C4-2B (cell line): Measurements from ENCODE around the gene HOXA2.

Experiments
- H3K27ac ChIP-seq: fragments of 450-650 bp; 2 replicates; pipeline ENCODE4 v1.5.1; 2017
- ZFX ChIP-seq: fragments of 450-650 bp; IDR thresholded peaks from 2 replicates; pipeline ENCODE4 v1.6.1; 2017
- TF ChIP-seq, protein P1 (sequence below): fragments of 450-650 bp; conservative IDR thresholded peaks from 2 replicates; pipeline ENCODE4 v1.5.1; 2017; ENCODE audit warnings: mild to moderate bottlenecking

The HOXA2 gene

DNA sequence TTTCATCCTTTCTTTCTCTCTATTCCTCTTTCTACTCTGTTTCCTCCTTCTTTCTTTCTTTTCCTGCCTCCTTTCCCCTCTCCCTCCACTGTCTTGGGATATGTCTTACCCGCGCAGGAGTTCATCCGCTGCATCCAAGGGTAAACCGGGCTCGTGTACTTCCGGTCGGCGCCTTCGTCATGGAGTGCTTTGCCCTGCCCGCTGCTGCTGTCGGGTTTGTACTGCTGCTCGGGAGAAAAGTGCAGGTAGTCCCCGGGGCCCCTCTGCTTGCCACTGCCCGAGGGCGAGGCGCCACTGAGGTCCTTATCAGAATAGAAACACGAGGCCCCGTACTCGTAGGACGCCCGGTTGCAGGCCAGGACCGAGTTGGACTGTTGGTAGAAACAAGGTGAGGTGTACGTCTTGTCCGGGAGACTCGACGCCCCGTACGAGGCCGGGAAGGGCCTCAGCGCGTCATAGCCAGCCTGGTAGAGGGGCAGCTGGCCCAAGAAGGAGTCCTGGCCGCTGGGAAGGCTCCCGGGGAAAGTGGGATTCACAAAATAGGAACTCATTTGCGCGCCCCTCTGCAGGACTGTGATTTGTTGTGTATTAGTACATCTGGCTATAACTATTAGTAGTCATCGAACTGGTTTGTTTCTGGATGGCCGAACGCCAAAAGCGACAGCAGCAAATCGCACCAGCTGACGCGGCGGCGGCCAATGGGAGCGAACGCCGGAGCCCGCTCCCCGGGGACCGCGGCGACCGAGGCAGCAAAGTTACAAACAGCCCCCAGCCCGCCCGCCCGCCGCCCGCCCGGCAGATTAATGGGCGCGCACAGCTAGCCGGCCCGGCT is 44.9 kb upstream of the HOXA2 start, which contains the start of gene HOXA6:
HOXA6 (minus strand) TSS at position 576 of the 832 bp plus-strand sequence; CDS start at position 551, 25 bp downstream.
- H3K27ac ChIP-seq = peak within 1 kb of the TSS; percentile 47
- TF ChIP-seq ZFX = no peak
- TF ChIP-seq, protein P1, sequence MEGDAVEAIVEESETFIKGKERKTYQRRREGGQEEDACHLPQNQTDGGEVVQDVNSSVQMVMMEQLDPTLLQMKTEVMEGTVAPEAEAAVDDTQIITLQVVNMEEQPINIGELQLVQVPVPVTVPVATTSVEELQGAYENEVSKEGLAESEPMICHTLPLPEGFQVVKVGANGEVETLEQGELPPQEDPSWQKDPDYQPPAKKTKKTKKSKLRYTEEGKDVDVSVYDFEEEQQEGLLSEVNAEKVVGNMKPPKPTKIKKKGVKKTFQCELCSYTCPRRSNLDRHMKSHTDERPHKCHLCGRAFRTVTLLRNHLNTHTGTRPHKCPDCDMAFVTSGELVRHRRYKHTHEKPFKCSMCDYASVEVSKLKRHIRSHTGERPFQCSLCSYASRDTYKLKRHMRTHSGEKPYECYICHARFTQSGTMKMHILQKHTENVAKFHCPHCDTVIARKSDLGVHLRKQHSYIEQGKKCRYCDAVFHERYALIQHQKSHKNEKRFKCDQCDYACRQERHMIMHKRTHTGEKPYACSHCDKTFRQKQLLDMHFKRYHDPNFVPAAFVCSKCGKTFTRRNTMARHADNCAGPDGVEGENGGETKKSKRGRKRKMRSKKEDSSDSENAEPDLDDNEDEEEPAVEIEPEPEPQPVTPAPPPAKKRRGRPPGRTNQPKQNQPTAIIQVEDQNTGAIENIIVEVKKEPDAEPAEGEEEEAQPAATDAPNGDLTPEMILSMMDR = no peak

DNA sequence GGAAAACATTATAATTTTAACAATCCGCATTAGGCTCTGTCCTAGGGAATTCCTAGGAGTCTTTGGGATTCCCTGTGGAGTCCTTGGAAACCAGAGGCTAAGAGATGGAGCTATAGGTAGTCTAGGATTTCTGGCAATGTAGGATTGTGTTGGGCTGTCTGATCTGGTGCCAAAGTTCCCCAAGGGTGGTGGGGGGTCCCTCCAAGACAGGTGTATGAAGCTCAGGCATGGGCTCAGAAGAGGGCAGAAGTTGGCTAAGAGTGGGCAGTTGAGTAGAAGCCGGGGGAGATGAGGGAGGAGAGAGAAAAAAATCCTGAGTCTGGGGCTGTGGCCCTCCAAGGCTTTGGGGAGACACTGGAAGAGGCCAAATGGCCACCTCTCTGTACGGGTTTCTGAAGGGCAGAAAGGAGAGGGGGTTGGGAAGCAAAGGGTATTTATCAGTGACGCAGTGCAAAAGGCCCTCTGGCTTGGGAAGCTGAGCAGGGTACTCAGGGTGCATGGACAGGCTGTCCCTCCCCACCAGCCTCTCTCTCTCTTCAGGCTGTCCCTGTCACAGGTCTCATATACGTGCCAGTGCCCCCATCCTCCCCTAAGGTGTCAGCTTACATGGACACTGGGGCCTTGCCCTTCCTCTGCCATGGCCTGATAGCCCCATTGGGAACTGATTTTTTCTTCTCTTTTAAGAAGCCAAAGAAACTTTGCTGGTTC is 44.2 kb upstream of the HOXA2 start:
- TF ChIP-seq, protein P1 = no peak
- TF ChIP-seq ZFX = no peak
- no peak overlapping the region for H3K27ac ChIP-seq

DNA sequence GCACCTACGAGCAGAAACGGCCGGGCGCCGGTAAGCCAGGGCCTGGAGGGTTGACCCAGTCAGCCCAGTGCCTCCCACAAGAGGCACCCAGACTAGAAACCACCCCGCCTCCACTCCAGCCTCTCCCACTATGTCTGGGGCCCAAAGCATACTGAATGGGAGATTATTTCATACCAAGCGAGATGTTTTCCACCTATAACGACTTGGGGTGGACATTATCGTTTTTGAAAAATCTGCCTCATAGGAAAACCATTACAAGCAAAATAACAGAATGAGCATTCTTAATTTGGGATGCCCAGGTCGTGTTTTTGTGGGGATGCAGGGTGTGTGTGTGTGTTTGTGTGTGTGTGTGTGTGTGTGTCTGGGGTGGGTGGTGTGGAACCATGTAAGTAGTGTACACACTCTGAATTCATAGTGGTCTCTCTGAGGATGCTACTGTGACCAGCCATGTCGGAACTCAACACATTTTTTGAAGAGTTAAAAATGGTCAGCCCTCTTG is 43.5 kb upstream of the HOXA2 start:
- no peak for TF ChIP-seq ZFX
- TF ChIP-seq, protein P1 = no peak
- H3K27ac ChIP-seq = no peak overlapping the region

DNA sequence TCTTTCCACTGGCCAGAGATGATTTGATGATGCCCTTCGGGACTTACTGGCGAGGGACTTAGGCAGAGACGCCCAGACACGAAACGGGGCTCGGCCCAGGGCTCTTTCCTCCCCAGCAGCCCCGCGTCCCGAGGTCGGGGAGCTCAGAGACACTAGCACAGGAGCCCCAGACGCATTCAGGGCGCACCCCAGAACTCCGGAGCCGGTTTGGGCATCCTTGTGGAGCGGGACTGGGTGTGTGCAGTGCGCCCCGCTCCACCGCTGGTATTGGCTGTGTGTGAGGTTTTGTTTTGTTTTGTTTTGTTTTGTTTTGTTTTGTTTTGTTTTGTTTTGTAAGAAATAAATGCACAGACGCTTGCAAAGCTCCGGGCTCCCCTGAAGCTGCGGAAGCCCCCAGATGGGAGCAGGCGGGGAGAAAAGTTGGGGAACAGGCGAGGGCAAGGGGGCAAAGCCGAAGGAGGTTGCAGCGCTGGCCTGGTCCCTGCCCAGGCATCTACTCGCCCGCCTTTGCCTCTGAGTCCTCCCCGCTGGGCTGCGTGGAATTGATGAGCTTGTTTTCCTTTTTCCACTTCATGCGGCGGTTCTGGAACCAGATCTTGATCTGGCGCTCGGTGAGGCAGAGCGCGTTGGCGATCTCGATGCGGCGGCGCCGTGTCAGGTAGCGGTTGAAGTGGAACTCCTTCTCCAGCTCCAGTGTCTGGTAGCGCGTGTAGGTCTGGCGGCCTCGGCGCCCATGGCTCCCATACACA is 42.9 kb upstream of the HOXA2 start:
- H3K27ac ChIP-seq = no peak overlapping the region
- no peak for TF ChIP-seq ZFX
- TF ChIP-seq, protein P1 = no peak

DNA sequence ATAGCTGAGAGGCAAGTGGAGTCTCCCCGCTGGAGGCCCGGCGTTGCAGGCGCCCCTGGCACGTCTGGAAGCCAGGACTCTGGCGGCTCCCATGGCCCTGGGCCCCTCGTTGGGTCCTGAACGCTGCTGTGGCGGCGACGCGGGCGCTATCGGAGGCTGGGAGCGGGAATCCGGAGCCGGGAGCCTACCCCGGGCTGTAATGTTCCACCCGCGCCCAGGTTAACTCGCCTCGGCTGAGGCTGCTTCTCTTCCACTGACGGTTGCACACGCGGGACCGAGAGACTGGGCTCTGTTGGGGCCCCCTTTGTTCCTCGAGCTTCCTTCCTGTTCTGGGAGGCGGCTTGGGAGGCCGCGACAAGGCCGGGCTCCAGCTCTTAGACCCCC is 42.3 kb upstream of the HOXA2 start:
- no peak overlapping the region for H3K27ac ChIP-seq
- TF ChIP-seq, protein P1 = no peak

DNA sequence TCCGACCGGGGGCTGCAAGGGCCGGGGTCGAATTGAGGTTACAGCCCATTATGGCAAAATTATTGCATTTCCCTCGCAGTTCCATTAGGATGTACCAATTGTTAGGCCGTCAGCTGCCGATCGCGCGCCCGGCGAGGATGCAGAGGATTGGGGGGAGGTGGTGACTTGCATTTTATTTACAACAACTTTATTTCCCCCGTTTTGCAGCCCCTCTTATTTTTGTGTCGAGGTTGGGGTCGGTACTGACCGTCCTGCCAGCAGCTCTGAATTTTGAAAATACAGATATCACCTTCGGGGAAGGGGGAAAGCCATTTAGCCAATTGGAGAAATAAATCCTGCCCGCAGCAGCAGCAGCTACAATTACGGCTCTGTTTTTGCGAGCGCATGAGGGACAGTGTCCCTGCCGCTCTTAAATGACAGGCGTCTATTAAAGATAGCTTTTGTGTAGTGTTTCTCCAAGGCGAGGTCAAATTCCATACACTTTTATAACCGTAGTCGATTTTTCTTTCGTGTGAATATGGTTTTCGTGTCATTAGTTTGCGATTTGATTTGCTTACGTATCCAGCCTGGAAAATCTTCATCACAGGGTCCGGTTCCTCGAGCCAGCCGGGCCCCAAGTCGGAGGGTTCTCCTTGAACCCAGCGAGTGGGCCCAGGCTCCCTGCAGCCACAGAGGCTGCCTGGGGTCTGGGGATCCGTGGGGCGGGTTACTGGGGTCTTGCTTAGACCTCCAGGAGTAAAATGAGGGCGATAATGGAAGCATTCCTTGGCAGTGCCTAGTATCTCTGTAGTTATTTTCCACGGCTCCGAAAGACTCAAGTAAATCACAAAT is 41.7 kb upstream of the HOXA2 start:
- no peak for TF ChIP-seq ZFX
- TF ChIP-seq, protein P1 = no peak

More for the DNA sequence above, 41.7 kb upstream of the HOXA2 start:
- H3K27ac ChIP-seq = no peak overlapping the region
